ENCODE results near the gene UBE2H.
A peak's percentile ranks its signal among the peaks of the same experiment; 100 is the strongest.
"Not testable (repeated sequence)": the region's sequence is repeated elsewhere in the genome, so short reads cannot be mapped to it uniquely, and the experiment has no call there.

Gene UBE2H

GRCh38 chr7:129848436-129848835, 104.3 kb downstream of the UBE2H start:
- FAIRE-seq (no peak), DNase-seq (ENCODE audit: insufficient read length, low spot score) (no peak)

- FAIRE-seq (no peak), DNase-seq (ENCODE audit: insufficient read length, low spot score) (peak; percentile 27)
Measured at GRCh38 chr7:129845972-129846327, 106.8 kb downstream of the UBE2H start.

GRCh38 chr7:129845178-129845971, 107.4 kb downstream of the UBE2H start:
- no peak for DNase-seq (ENCODE audit: insufficient read length, low spot score)
- no peak for FAIRE-seq

- no peak for FAIRE-seq
- DNase-seq (ENCODE audit: insufficient read length, low spot score), result no peak
Measured at GRCh38 chr7:129843978-129844840, 108.6 kb downstream of the UBE2H start.

- DNase-seq (ENCODE audit: insufficient read length, low spot score), result no peak
- FAIRE-seq, result no peak
Measured at GRCh38 chr7:129843365-129843898, 109.3 kb downstream of the UBE2H start.

GRCh38 chr7:129841465-129841864, 111.3 kb downstream of the UBE2H start:
- no peak for FAIRE-seq
- DNase-seq (ENCODE audit: insufficient read length, low spot score), result no peak

GRCh38 chr7:129840757-129841156, 112.0 kb downstream of the UBE2H start:
- FAIRE-seq (no peak), DNase-seq (ENCODE audit: insufficient read length, low spot score) (no peak)

GRCh38 chr7:129836983-129837382, 115.8 kb downstream of the UBE2H start:
- DNase-seq (ENCODE audit: insufficient read length, low spot score) (no peak), FAIRE-seq (no peak)

- no peak for DNase-seq (ENCODE audit: insufficient read length, low spot score)
- FAIRE-seq, result no peak
Measured at GRCh38 chr7:129835569-129835968, 117.2 kb downstream of the UBE2H start.

- DNase-seq (ENCODE audit: insufficient read length, low spot score); FAIRE-seq: not testable (repeated sequence)
Measured at GRCh38 chr7:129833353-129833752, 119.4 kb downstream of the UBE2H start.

GRCh38 chr7:129832701-129833227, 120.0 kb downstream of the UBE2H start:
- no peak for FAIRE-seq
- DNase-seq (ENCODE audit: insufficient read length, low spot score), result no peak

- FAIRE-seq (no peak), DNase-seq (ENCODE audit: insufficient read length, low spot score) (no peak)
Measured at GRCh38 chr7:129832282-129832681, 120.5 kb downstream of the UBE2H start.

GRCh38 chr7:129831424-129832058, 121.2 kb downstream of the UBE2H start:
- FAIRE-seq (no peak), DNase-seq (ENCODE audit: insufficient read length, low spot score) (peak; percentile 82)

- no peak for FAIRE-seq
- DNase-seq (ENCODE audit: insufficient read length, low spot score), result no peak
Measured at GRCh38 chr7:129830949-129831348, 121.8 kb downstream of the UBE2H start.

GRCh38 chr7:129829737-129830631, 122.8 kb downstream of the UBE2H start:
- FAIRE-seq (no peak), DNase-seq (ENCODE audit: insufficient read length, low spot score) (no peak)

- no peak for FAIRE-seq
- DNase-seq (ENCODE audit: insufficient read length, low spot score), result no peak
Measured at GRCh38 chr7:129828989-129829736, 123.6 kb downstream of the UBE2H start.

GRCh38 chr7:129828078-129828762, 124.5 kb downstream of the UBE2H start:
- DNase-seq (ENCODE audit: insufficient read length, low spot score), result no peak
- FAIRE-seq, result no peak

GRCh38 chr7:129827467-129827990, 125.2 kb downstream of the UBE2H start:
- FAIRE-seq (no peak), DNase-seq (ENCODE audit: insufficient read length, low spot score) (no peak)

All from HTR-8/SVneo (cell line).